GM12878 (cell line): ENCODE data around the gene RASSF10. TPM values are rescaled to one million over a fixed set of nuclear protein-coding genes. Genes with fewer than 3 reads are reported as not detected.

Experiments used
- ATAC-seq: fragments of 200-7000 bp; cut with Tn5 transposase; 3 replicates; pipeline ENCODE4 v1.9.1; 2020; ENCODE audit warnings: mild to moderate bottlenecking, moderate library complexity
- BruUV-seq: library from RNA; stranded (reverse); fragments of 400-500 nt; replicated peaks from 2 replicates; lab custom pipeline; 2021; lab: Mats Ljungman, UMichigan
- CTCF ChIA-PET: fragments of 300-600 bp; sonication (Branson Sonifier 250); formaldehyde crosslinking; extraction: SDS; loops from one replicate; lab custom pipeline; 2021; ENCODE audit warnings: inconsistent platforms; lab: Yijun Ruan, JAX
- POLR2A ChIA-PET: fragments of 350-600 bp; formaldehyde crosslinking; extraction: SDS; loops from one replicate; lab custom pipeline; 2021; ENCODE audit warnings: inconsistent platforms; lab: Charles Lee
- RAD21 ChIA-PET: fragments of 300-600 bp; sonication (Branson Sonifier 250); formaldehyde crosslinking; loops from one replicate; lab custom pipeline; 2023; ENCODE audit warnings: antibody characterized with exemption; ENCODE audit not compliant: unreplicated experiment; lab: Charles Lee
- SMC1A ChIA-PET: fragments of 300-600 bp; sonication (Branson Sonifier 250); formaldehyde crosslinking; loops from one replicate; lab custom pipeline; 2023; ENCODE audit not compliant: unreplicated experiment, uncharacterized antibody; lab: Charles Lee
- DNase-seq: peaks from one replicate; pipeline ENCODE4 v3.0.0-alpha.2; 2011; ENCODE audit warnings: low read depth, low spot score
- FAIRE-seq: peaks from 3 replicates; lab custom pipeline; 2011; peaks lifted over from hg19 to GRCh38; lab: Jason Lieb, UNC
- H2AFZ ChIP-seq: 2 replicates; pipeline ENCODE4 v1.6.0; 2011; ENCODE audit warnings: low read depth, low read length, control low read depth; ENCODE audit not compliant: control insufficient read depth
- H3K27ac ChIP-seq: 2 replicates; pipeline ENCODE4 v1.5.1; 2011; ENCODE audit warnings: control low read depth; ENCODE audit not compliant: control insufficient read depth, insufficient read depth
- H3K27me3 ChIP-seq, 2 experiments: replicated peaks in 1 of 2; 2 replicates each; pipeline versions ENCODE4 v1.6.0 to v1.6.1; 2011; ENCODE audit warnings: low read length in 1 of 2; ENCODE audit not compliant: control insufficient read depth in 2 of 2, insufficient read depth in 2 of 2
- H3K36me3 ChIP-seq, 2 experiments: 2 replicates each; pipeline ENCODE4 v1.5.1; 2011; ENCODE audit warnings: low read length in 1 of 2; ENCODE audit not compliant: control insufficient read depth in 2 of 2, insufficient read depth in 2 of 2
- H3K4me1 ChIP-seq: 2 replicates; pipeline ENCODE4 v1.6.1; 2011; ENCODE audit warnings: mild to moderate bottlenecking, low read length, moderate library complexity, mixed read lengths; ENCODE audit not compliant: control insufficient read depth, insufficient read depth
- H3K4me2 ChIP-seq: 2 replicates; pipeline ENCODE4 v1.6.0; 2011; ENCODE audit warnings: control low read depth; ENCODE audit not compliant: control insufficient read depth, insufficient read depth
- H3K4me3 ChIP-seq: fragments of 200-600 bp; sonication (generic); 2 replicates; pipeline ENCODE4 v1.5.1; 2016
- H3K79me2 ChIP-seq: 2 replicates; pipeline ENCODE4 v1.6.0; 2011; ENCODE audit warnings: low read length; ENCODE audit not compliant: control insufficient read depth, insufficient read depth
- H3K9ac ChIP-seq: 2 replicates; pipeline ENCODE4 v1.8.0; 2011; ENCODE audit warnings: low read length, control low read depth, mixed read lengths; ENCODE audit not compliant: control insufficient read depth, insufficient read depth
- H3K9me3 ChIP-seq: replicated peaks from 3 replicates; pipeline ENCODE4 v1.5.1; 2011; ENCODE audit warnings: mild to moderate bottlenecking, low read length; ENCODE audit not compliant: control insufficient read depth, insufficient read depth
- H4K20me1 ChIP-seq: 2 replicates; pipeline ENCODE4 v1.6.0; 2011; ENCODE audit not compliant: control insufficient read depth, insufficient read depth
- BACH1 ChIP-seq: fragments of 450-650 bp; IDR thresholded peaks from 2 replicates; pipeline ENCODE4 v1.6.1; 2017; ENCODE audit warnings: mild to moderate bottlenecking, borderline replicate concordance
- BCLAF1 ChIP-seq: fragments of 450-650 bp; IDR thresholded peaks from 2 replicates; pipeline ENCODE4 v1.6.1; 2017; ENCODE audit warnings: antibody characterized with exemption, mild to moderate bottlenecking, moderate library complexity
- CBX3 ChIP-seq: fragments of 200-600 bp; sonication (generic); IDR thresholded peaks from 2 replicates; pipeline ENCODE4 v1.6.1; 2016; ENCODE audit warnings: low read depth, borderline replicate concordance
- FOS ChIP-seq: IDR thresholded peaks from 3 replicates; pipeline ENCODE4 v1.6.1; 2011; ENCODE audit warnings: borderline replicate concordance; ENCODE audit not compliant: insufficient read length; ENCODE audit errors: extremely low read depth
- FOXK2 ChIP-seq: fragments of 450-650 bp; IDR thresholded peaks from 2 replicates; pipeline ENCODE4 v1.6.1; 2017; ENCODE audit warnings: mild to moderate bottlenecking, moderate library complexity
- GABPA ChIP-seq: IDR thresholded peaks from 2 replicates; pipeline ENCODE4 v1.6.1; 2014; ENCODE audit warnings: antibody characterized with exemption, low read depth, mild to moderate bottlenecking, inconsistent platforms
- JUND ChIP-seq: IDR thresholded peaks from 2 replicates; pipeline ENCODE4 v1.6.1; 2012; ENCODE audit warnings: low read depth, mild to moderate bottlenecking, low read length, improper control_type of control experiment, moderate library complexity
- NFYB ChIP-seq: IDR thresholded peaks from 2 replicates; pipeline ENCODE4 v1.6.1; 2011; ENCODE audit warnings: low read depth, mild to moderate bottlenecking, low read length, improper control_type of control experiment, moderate library complexity; ENCODE audit not compliant: insufficient read depth
- POLR2AphosphoS5 ChIP-seq: IDR thresholded peaks from 2 replicates; pipeline ENCODE4 v1.6.1; 2011; ENCODE audit warnings: mild to moderate bottlenecking, low read length, inconsistent platforms
- RELA ChIP-seq: fragments of 450-650 bp; IDR thresholded peaks from 2 replicates; pipeline ENCODE4 v1.8.0; 2014; ENCODE audit warnings: borderline replicate concordance; ENCODE audit not compliant: partially characterized antibody
- SREBF2 ChIP-seq: IDR thresholded peaks from 2 replicates; pipeline ENCODE4 v1.6.1; 2012; ENCODE audit warnings: mild to moderate bottlenecking, low read length
- TBL1XR1 ChIP-seq: IDR thresholded peaks from 2 replicates; pipeline ENCODE4 v1.6.1; 2012; ENCODE audit warnings: low read depth, low read length, improper control_type of control experiment
- TCF3 ChIP-seq: IDR thresholded peaks from 2 replicates; pipeline ENCODE4 v1.6.1; 2012; ENCODE audit warnings: low read depth, mild to moderate bottlenecking, low read length, borderline replicate concordance; ENCODE audit not compliant: insufficient read depth
- YBX1 ChIP-seq: fragments of 450-650 bp; IDR thresholded peaks from 2 replicates; pipeline ENCODE4 v1.6.1; 2016; ENCODE audit warnings: antibody characterized with exemption
- ZNF384 ChIP-seq: IDR thresholded peaks from 2 replicates; pipeline ENCODE4 v1.6.1; 2012; ENCODE audit warnings: low read depth, mild to moderate bottlenecking, low read length, improper control_type of control experiment, borderline replicate concordance
- ZZZ3 ChIP-seq: IDR thresholded peaks from 2 replicates; pipeline ENCODE4 v1.6.1; 2011; ENCODE audit warnings: low read depth; ENCODE audit not compliant: control insufficient read depth, insufficient read length
- WGBS: methylation state at CpG from one replicate; pipeline ENCODE4 v1.1.6; 2016; ENCODE audit warnings: low lambda C conversion rate; ENCODE audit not compliant: insufficient replicate concordance, insufficient coverage; ENCODE audit errors: missing lambda C conversion rate; 5-methylcytosine and 5-hydroxymethylcytosine counted together
- in situ Hi-C: fragments of 300-500 bp; cut with MboI; formaldehyde crosslinking; loops from 9 replicates; pipeline ENCODE4 v1.14.3; 2018; ENCODE audit warnings: mixed read lengths
- intact Hi-C: fragments of 100-400 bp; cut with micrococcal nuclease; formaldehyde crosslinking; loops from one replicate; pipeline ENCODE4 v1.14.2; 2022; ENCODE audit not compliant: unreplicated experiment
- polyA plus RNA-seq, 11 experiments: library from polyadenylated mRNA; depleted of rRNA in 4 of 11; unstranded in 6 of 11; stranded (reverse) in 5 of 11; fragments of >200 nt; fragmentation: Nextera tagmentation in 4 of 11; fragmentation: Illumina TruSeq in 1 of 11; extraction: Ambion mirVana in 4 of 11; extraction: Trizol in 1 of 11; gene quantifications; 1 replicate in 1 of 11; 2 replicates in 10 of 11; pipeline versions ENCODE4 v1.2.1 to v1.2.3, GENCODE V29; 2011 to 2016; ENCODE audit warnings: inconsistent platforms in 2 of 11, missing spikeins in 2 of 11, low read depth in 1 of 11
- total RNA-seq, 4 experiments: library from RNA; depleted of rRNA in 3 of 4; stranded (reverse); fragments of >200 nt in 3 of 4; fragmentation: Illumina TruSeq in 1 of 4; extraction: Trizol in 1 of 4; gene quantifications; 2 replicates each; pipeline versions ENCODE4 v1.2.1 to v1.2.3, GENCODE V29; 2013 to 2021
- TF ChIP-seq, protein P1 (sequence below): fragments of 450-650 bp; IDR thresholded peaks from 2 replicates; pipeline ENCODE4 v1.6.1; 2016; ENCODE audit warnings: mild to moderate bottlenecking

The RASSF10 gene
- total and polyA plus RNA-seq, 10 of the 15 experiments (the other 5 are each of a cell fraction or from before 2014, with no cell fraction given): 0.03 to 0.23 (median 0.09) TPM; not detected in 6

- POLR2A ChIA-PET: interaction anchor here (0.6 kb wide), 1 partner anchor 217 kb away, joined by 3 read pairs; no protein-coding TSS in a partner anchor
- intact Hi-C loops (no loop called here), in situ Hi-C loops (no loop called here)
- H3K9me3 ChIP-seq: no peaks in the 10 kb centered on the region
- no peak overlapping the region for H3K9ac ChIP-seq
- WGBS: 32% methylated on average over 7 of the region's 7 CpGs
- no peaks in the 10 kb centered on the region for H4K20me1 ChIP-seq
- no peaks in the 10 kb centered on the region for H3K27me3 ChIP-seq
- H3K4me3 ChIP-seq: no peak overlapping the region
- CTCF ChIA-PET: no interaction called here
- no peak for DNase-seq
- no peaks in the 10 kb centered on the region for H3K4me1 ChIP-seq
- BruUV-seq: no TSS peak
- H3K27ac ChIP-seq: no peak overlapping the region
- no peak for FAIRE-seq
- RAD21 ChIA-PET: no interaction called here
- no peaks in the 10 kb centered on the region for H3K79me2 ChIP-seq
- H3K4me2 ChIP-seq: no peak overlapping the region
- TF ChIP-seq BACH1 (no peak), GABPA (no peak), TCF3 (no peak), ZNF384 (no peak), CBX3 (no peak), SREBF2 (no peak), TBL1XR1 (no peak), BCLAF1 (no peak), ZZZ3 (no peak), POLR2AphosphoS5 (no peak), JUND (no peak), RELA (no peak), YBX1 (no peak), FOS (no peak), FOXK2 (no peak), NFYB (no peak)
- TF ChIP-seq, protein P1, sequence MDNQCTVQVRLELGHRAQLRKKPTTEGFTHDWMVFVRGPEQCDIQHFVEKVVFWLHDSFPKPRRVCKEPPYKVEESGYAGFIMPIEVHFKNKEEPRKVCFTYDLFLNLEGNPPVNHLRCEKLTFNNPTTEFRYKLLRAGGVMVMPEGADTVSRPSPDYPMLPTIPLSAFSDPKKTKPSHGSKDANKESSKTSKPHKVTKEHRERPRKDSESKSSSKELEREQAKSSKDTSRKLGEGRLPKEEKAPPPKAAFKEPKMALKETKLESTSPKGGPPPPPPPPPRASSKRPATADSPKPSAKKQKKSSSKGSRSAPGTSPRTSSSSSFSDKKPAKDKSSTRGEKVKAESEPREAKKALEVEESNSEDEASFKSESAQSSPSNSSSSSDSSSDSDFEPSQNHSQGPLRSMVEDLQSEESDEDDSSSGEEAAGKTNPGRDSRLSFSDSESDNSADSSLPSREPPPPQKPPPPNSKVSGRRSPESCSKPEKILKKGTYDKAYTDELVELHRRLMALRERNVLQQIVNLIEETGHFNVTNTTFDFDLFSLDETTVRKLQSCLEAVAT: no peak
- TF ChIP-seq, all 136 proteins: peak for 0
- no peak for ATAC-seq
- SMC1A ChIA-PET: no interaction called here
- Histone ChIP-seq H3K36me3 (no peaks in the 10 kb centered on the region), H2AFZ (no peak overlapping the region)
Observed at GRCh38 chr11:12983336-12983735, 25.8 kb upstream of the RASSF10 start.
